ENCODE measurements around the gene SLC24A4. TPM values are rescaled to one million over a fixed set of nuclear protein-coding genes. Genes with fewer than 3 reads are reported as not detected.

The SLC24A4 gene
- total RNA-seq, 2 experiments from 2014 or later = not detected

DNA sequence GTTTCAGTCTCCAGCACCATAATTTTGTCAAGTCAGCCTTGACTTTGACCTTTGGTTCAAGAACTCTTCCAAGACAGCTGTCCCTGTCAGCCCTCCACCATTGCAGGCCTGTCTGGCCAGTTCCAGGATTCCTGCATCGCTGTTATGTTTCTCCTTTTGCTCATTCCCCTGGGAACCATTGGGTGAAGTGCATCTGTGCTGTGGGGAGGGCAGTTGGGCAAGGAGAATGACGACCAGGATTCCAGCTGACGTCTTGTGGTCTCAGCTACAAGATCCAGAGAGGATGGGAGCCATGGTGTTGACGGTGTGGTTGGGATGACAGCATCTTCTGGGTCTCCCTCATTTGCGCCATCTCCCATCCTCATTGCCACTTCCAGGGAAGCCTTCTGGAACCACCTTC is 45.9 kb upstream of the SLC24A4 start:
- no peaks in the 10 kb centered on the region for H3K36me3 Mint-ChIP-seq (ENCODE audit: low read depth)
- ATAC-seq (no peak), DNase-seq (no peak)
- no peak overlapping the region for H3K27ac Mint-ChIP-seq
- CTCF ChIA-PET = interaction anchor here (1.5 kb wide), 1 partner anchor 17 kb away, joined by 4 read pairs; no protein-coding TSS in a partner anchor
- POLR2A ChIA-PET = no interaction called here
- peaks cover 10% of the 10 kb centered on the region for H3K27me3 Mint-ChIP-seq
- H3K4me3 Mint-ChIP-seq = no peak overlapping the region
- peaks cover 3% of the 10 kb centered on the region for H3K9me3 Mint-ChIP-seq
- TF ChIP-seq CTCF (IDR thresholded peaks at IDR 0.05) = no peak
- intact Hi-C loops (cut with micrococcal nuclease) = no loop called here
- H3K4me1 Mint-ChIP-seq (ENCODE audit: low read depth) = peaks cover 21% of the 10 kb centered on the region

- ChIA-PET POLR2A (interaction anchor here (0.7 kb wide), 1 partner anchor 174 kb away, joined by 3 read pairs; the partner anchor contains the start of gene ATXN3), CTCF (interaction anchor here (0.9 to 1.2 kb wide), 2 partner anchors 32 to 71 kb away, joined by 3 to 6 read pairs; no protein-coding TSS in a partner anchor)
- DNase-seq = peak; percentile 45
- Mint-ChIP-seq H3K27me3 (peaks cover 2% of the 10 kb centered on the region), H3K36me3 (ENCODE audit: low read depth) (no peaks in the 10 kb centered on the region), H3K27ac (peak overlapping the region; percentile 47), H3K9me3 (peaks cover 4% of the 10 kb centered on the region), H3K4me1 (ENCODE audit: low read depth) (peaks cover 21% of the 10 kb centered on the region), H3K4me3 (no peak overlapping the region)
- ATAC-seq = peak; percentile 93
- intact Hi-C loops (cut with micrococcal nuclease) = no loop called here
- no peak for TF ChIP-seq CTCF (IDR thresholded peaks at IDR 0.05)
These were observed 42.3 kb upstream of the SLC24A4 start for GRCh38 chr14:92280554-92281262.

- ATAC-seq = no peak
- peaks cover 4% of the 10 kb centered on the region for H3K9me3 Mint-ChIP-seq
- intact Hi-C loops (cut with micrococcal nuclease) = no loop called here
- no peaks in the 10 kb centered on the region for H3K36me3 Mint-ChIP-seq (ENCODE audit: low read depth)
- no peak overlapping the region for H3K4me3 Mint-ChIP-seq
- ChIA-PET POLR2A (interaction anchor here (1.0 kb wide), 1 partner anchor 11 kb away, joined by 4 read pairs; no protein-coding TSS in a partner anchor), CTCF (no interaction called here)
- no peaks in the 10 kb centered on the region for H3K27me3 Mint-ChIP-seq
- peaks cover 21% of the 10 kb centered on the region for H3K4me1 Mint-ChIP-seq (ENCODE audit: low read depth)
- no peak for DNase-seq
- TF ChIP-seq CTCF (IDR thresholded peaks at IDR 0.05) = no peak
- no peak overlapping the region for H3K27ac Mint-ChIP-seq
These were observed 40.3 kb upstream of the SLC24A4 start for GRCh38 chr14:92282669-92283068.

GRCh38 chr14:92285311-92285710 is 37.7 kb upstream of the SLC24A4 start:
- TF ChIP-seq CTCF (IDR thresholded peaks at IDR 0.05) = no peak
- ChIA-PET POLR2A (no interaction called here), CTCF (no interaction called here)
- DNase-seq (no peak), ATAC-seq (no peak)
- peaks cover 14% of the 10 kb centered on the region for H3K4me1 Mint-ChIP-seq (ENCODE audit: low read depth)
- intact Hi-C loops (cut with micrococcal nuclease) = no loop called here
- no peaks in the 10 kb centered on the region for H3K36me3 Mint-ChIP-seq (ENCODE audit: low read depth)
- peaks cover 4% of the 10 kb centered on the region for H3K9me3 Mint-ChIP-seq
- no peak overlapping the region for H3K4me3 Mint-ChIP-seq
- peaks cover 3% of the 10 kb centered on the region for H3K27me3 Mint-ChIP-seq
- H3K27ac Mint-ChIP-seq = no peak overlapping the region

DNA sequence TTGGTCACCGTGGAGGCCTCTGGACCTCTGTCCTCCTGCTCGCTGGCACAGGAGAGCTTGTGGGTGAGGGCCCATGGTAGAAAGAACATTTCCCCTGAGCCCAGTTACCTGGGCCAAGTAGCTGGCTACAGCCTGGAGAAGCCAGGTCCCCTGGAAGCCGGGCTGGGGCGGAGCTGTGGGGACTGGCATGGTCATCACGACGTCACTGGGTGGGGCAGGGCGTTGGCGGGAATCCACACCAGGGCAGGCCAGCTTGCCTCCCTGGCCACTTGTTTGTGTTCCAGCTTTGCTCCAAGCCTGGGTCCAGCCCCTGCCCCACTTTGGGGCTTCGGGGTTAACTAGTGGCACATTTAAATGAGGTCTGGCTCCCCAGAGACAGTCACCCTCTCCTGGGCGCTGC is 35.0 kb upstream of the SLC24A4 start:
- ChIA-PET POLR2A (no interaction called here), CTCF (no interaction called here)
- ATAC-seq (no peak), DNase-seq (no peak)
- H3K27me3 Mint-ChIP-seq = peaks cover 3% of the 10 kb centered on the region
- no peaks in the 10 kb centered on the region for H3K9me3 Mint-ChIP-seq
- TF ChIP-seq CTCF (IDR thresholded peaks at IDR 0.05) = no peak
- no peaks in the 10 kb centered on the region for H3K36me3 Mint-ChIP-seq (ENCODE audit: low read depth)
- intact Hi-C loops (cut with micrococcal nuclease) = no loop called here
- no peak overlapping the region for H3K4me3 Mint-ChIP-seq
- no peak overlapping the region for H3K27ac Mint-ChIP-seq
- H3K4me1 Mint-ChIP-seq (ENCODE audit: low read depth) = no peaks in the 10 kb centered on the region
